ENCODE measurements around the gene SYTL4. TPM values are rescaled to one million over a fixed set of nuclear protein-coding genes. Genes with fewer than 3 reads are reported as not detected.
A peak's percentile ranks its signal among the peaks of the same experiment; 100 is the strongest.

Gene SYTL4
- polyA plus RNA-seq, 4 donors = 22.6 to 24.1 (median 23.5) TPM

GRCh38 chrX:100695991-100696390 lies 35.9 kb downstream of the SYTL4 start:
- no peak for DNase-seq (ENCODE audit: low read depth in 4 of 4, low spot score in 3 of 4)

- no peak for DNase-seq (ENCODE audit: low read depth in 4 of 4, low spot score in 3 of 4)
Observed at GRCh38 chrX:100695302-100695701, 36.6 kb downstream of the SYTL4 start.

GRCh38 chrX:100687546-100687945 lies 44.4 kb downstream of the SYTL4 start:
- DNase-seq (ENCODE audit: low read depth in 4 of 4, low spot score in 3 of 4) = no peak

- no peak for DNase-seq (ENCODE audit: low read depth in 4 of 4, low spot score in 3 of 4)
Observed at GRCh38 chrX:100687128-100687527, 44.8 kb downstream of the SYTL4 start.

GRCh38 chrX:100685997-100686305 lies 46.0 kb downstream of the SYTL4 start:
- no peak for DNase-seq (ENCODE audit: low read depth in 4 of 4, low spot score in 3 of 4)

GRCh38 chrX:100685284-100685996 lies 46.5 kb downstream of the SYTL4 start:
- peak; percentile 47 to 60 (median 50) for DNase-seq (ENCODE audit: low read depth in 4 of 4, low spot score in 3 of 4)

- no peak for DNase-seq (ENCODE audit: low read depth in 4 of 4, low spot score in 3 of 4)
Observed at GRCh38 chrX:100682939-100683338, 49.0 kb downstream of the SYTL4 start.

GRCh38 chrX:100681599-100681998 lies 50.3 kb downstream of the SYTL4 start:
- no peak for DNase-seq (ENCODE audit: low read depth in 4 of 4, low spot score in 3 of 4)

GRCh38 chrX:100680756-100681155 lies 51.2 kb downstream of the SYTL4 start:
- no peak for DNase-seq (ENCODE audit: low read depth in 4 of 4, low spot score in 3 of 4)

GRCh38 chrX:100677611-100678181 lies 54.2 kb downstream of the SYTL4 start:
- no peak for DNase-seq (ENCODE audit: low read depth in 4 of 4, low spot score in 3 of 4)

- DNase-seq (ENCODE audit: low read depth in 4 of 4, low spot score in 3 of 4) = no peak
Observed at GRCh38 chrX:100674705-100675104, 57.2 kb downstream of the SYTL4 start.

- DNase-seq (ENCODE audit: low read depth in 4 of 4, low spot score in 3 of 4) = no peak
Observed at GRCh38 chrX:100673397-100673953, 58.4 kb downstream of the SYTL4 start.

GRCh38 chrX:100672966-100673365 lies 59.0 kb downstream of the SYTL4 start:
- no peak for DNase-seq (ENCODE audit: low read depth in 4 of 4, low spot score in 3 of 4)

- no peak for DNase-seq (ENCODE audit: low read depth in 4 of 4, low spot score in 3 of 4)
Observed at GRCh38 chrX:100663642-100664041, 68.3 kb downstream of the SYTL4 start.

GRCh38 chrX:100662796-100663195 lies 69.1 kb downstream of the SYTL4 start:
- DNase-seq (ENCODE audit: low read depth in 4 of 4, low spot score in 3 of 4) = no peak

- no peak for DNase-seq (ENCODE audit: low read depth in 4 of 4, low spot score in 3 of 4)
Observed at GRCh38 chrX:100662170-100662569, 69.8 kb downstream of the SYTL4 start.

GRCh38 chrX:100659431-100660137 lies 72.3 kb downstream of the SYTL4 start:
- DNase-seq (ENCODE audit: low read depth in 4 of 4, low spot score in 3 of 4) = no peak

GRCh38 chrX:100658941-100659381 lies 73.0 kb downstream of the SYTL4 start:
- no peak for DNase-seq (ENCODE audit: low read depth in 4 of 4, low spot score in 3 of 4)

- no peak for DNase-seq (ENCODE audit: low read depth in 4 of 4, low spot score in 3 of 4)
Observed at GRCh38 chrX:100654261-100654660, 77.7 kb downstream of the SYTL4 start.

GRCh38 chrX:100652266-100652665 lies 79.7 kb downstream of the SYTL4 start:
- DNase-seq (ENCODE audit: low read depth in 4 of 4, low spot score in 3 of 4) = no peak

- no peak for DNase-seq (ENCODE audit: low read depth in 4 of 4, low spot score in 3 of 4)
Observed at GRCh38 chrX:100650841-100651240, 81.1 kb downstream of the SYTL4 start.
